GM21381 (cell line): Measurements from ENCODE around the gene LAMA4.

Experiments
- ATAC-seq: cut with Tn5 transposase; IDR thresholded peaks from one replicate; pipeline ENCODE4 v1.9.1; 2021; ENCODE audit warnings: mild to moderate bottlenecking, moderate library complexity; ENCODE audit not compliant: unreplicated experiment

LAMA4 gene

DNA sequence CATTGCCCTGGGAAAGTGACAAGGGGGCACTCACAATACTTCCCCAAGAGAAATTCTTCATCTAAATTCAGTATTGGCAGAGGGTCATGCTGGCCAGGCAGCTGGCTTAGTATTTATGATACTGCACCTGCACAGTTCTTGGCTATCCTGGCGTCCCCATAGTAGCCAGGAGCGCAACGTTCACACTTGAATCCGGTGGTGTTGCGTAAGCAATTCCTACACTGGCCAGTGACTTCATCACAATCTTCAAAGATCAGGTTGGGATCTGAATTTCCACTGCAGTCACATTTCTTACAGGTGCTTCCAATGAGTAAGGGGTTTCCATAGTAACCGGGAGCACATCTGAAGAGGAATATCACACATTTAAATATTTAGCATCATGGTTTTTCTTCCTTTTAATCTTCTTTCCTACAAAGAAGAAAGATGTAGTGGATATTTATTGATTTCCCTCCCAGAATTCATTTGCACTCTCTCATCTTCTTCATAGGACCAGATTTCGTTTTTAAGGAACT, 62.8 kb downstream of the LAMA4 start:
- no peak for ATAC-seq

DNA sequence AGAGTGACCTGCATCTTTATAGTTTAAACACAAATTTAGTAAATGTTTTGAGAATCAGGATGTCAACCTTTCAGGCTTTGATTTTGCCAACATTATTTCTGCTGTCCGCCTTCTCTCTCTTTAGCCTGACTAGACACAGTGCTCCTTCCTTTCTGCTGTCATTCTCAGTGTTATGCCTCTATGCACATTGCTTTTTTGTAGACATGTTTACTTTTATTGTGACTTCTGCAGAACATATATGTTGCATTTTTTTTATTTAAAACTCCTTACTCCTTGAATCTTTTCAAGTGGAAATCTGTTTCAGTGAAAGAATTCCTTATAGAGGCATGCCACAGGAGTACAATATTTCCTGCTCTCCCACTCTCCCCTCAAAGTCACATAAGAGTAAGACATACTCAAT, 64.2 kb downstream of the LAMA4 start:
- no peak for ATAC-seq

DNA sequence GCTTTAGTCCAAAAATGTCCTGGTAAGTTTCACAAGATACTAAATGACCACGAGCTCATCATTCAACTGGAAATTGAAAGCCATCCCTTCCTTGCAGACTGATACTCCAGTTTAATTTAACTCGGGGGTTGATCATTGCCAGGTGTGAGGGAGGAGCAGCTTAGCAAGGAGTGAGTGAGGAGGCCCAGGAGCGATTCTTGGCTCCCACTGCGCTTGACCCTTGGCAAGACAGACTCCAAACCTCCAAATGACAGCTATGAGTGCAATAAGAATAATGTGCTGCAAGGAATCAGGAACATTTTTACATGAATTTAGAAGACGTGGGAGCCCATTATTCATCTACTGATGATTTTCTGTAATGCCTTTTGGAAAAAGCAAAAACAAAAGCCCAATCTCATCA, 64.9 kb downstream of the LAMA4 start:
- ATAC-seq, result no peak

DNA sequence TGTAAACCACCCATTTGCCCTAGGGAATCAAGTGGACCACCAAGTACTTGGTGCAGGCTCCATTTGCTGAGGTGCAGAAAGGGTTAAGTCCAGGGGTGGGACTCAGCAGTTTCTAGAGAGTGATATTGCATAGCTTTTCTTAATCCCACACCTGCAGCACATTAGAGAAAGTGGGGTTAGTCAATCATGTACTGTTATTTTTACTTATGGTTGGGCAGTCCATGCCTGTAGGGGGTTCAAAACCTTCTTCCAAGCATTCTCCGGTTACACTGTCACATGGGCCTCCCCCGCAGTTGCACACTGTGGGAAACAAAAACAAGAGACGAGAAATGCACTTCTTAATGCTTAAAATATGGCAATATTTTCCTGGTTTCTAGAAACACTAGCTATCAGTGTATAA, 65.5 kb downstream of the LAMA4 start:
- no peak for ATAC-seq

DNA sequence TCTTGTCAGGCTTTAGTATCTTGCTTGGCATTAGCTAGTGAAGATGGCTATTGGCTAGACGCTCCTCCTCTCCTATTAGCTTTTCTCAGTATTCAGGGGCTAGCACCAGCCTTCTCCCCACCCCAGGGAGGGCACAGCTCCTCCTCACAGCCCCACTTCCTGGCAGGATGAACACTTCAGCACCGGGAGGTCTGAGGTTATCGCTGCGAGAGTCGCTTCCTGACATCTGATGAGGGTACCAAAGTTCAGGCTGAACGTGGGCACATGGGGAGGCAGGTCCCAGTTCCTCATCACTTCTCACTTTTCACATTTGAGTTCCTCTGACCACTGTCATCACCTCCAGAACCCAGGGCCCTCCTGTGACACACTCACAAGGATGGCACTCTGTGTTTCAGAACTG, 66.6 kb downstream of the LAMA4 start:
- no peak for ATAC-seq

DNA sequence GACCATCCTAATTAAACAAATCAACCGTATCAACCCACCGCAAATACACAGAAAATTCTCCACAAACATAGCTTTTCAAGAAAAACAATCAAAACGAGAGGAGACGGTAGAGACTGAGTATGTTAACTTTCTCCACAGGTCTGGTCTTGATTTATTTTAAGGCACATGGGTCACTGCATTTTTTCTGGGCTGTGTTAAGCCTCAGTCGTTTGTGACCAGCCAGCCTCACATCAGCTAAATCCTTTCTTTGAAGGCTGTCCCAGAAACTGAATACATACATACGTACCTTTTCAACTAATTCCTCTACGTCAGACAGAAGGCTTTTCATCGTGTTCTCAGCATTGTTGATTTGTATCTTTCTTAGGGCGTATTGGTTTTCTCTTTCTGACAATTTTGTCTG, 69.4 kb downstream of the LAMA4 start:
- ATAC-seq, result no peak

DNA sequence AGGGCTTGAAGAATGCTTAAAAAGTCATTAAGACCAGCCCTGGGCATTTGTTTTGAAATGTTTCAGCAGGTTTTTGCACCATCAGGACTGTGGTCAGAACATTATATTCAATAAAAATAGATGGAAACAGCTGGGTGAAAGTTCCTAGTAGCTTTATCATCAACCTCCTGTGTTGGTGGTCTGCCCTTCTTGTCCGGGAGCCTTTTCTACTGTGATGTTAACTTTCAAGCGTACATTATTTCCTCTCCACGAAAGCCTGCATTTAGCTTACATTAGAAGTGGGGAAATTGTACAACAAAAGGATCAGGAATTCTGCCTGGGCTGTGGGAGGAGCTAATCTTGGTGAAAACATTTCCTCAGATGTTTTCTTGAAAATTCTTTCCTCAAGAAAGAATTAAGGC, 71.1 kb downstream of the LAMA4 start:
- ATAC-seq, result no peak

DNA sequence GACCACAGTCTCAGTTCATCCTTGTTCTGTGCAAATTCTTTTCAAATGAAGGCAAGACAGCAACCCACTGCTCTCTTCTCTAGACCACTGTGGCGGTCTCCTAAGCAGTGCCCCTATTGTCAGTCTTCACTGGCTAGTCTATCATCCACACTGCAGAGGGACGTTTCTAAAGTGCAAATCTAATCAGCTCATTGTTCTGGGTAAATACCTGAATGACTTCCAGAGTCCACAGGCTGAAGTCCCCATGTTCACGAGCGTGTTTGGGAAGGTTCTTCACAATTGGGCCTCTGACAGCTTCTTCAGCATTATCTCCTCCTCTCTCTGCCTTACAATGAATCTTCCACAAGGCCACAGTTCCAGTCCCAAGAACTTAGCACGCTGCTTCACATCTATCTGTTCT, 73.2 kb downstream of the LAMA4 start:
- no peak for ATAC-seq

DNA sequence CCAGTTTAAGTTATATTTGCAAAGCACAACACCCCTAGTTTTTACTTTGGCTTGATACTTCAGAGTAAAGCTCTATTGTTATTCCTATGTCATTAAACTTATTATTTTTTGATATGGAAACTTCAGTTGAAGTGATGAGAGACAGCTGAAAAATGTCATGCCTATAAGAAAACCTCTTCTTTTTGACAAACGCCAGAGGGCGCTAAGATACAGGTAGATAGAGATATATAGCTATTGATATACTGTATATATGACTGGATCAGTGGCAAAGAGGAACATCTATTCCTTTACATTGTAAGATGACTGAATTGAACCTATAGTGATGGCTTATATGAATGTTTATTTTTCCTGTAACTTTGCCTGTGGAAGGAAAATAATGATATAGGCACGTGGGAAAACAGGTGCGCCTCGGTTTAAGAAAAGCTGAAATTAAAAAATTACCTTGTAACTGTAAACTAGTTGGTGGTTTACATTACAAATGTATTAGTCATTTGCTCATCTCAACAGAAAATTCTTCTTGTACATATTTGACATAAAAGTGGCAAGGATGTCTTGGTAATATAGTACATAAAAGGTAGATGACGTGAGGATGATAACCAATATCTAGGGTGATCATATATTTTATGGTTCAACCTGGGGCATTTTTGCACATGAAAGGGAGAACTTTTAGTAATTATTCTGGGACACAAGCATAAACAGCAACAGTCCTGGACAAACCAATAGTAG, 74.1 kb downstream of the LAMA4 start:
- ATAC-seq, result peak; percentile 88

DNA sequence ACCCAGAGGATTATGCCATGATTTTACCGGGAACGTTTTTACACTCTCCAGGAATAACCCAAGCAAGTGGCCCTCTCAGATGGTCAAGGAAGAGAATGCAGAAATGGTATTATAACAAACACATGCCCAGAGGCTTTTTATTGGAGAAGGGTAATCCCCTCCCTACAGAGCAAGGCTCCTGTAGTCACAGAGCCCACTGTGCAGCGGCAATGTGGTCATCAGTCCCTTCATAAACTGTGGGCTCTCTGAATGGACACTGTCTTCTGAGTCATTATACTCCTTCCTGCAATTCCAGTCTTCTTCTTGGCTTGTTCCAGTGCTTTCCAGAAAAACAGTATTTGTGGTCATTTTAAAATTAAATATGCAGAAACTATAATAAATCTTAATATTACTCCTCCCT, 74.7 kb downstream of the LAMA4 start:
- ATAC-seq, result no peak

DNA sequence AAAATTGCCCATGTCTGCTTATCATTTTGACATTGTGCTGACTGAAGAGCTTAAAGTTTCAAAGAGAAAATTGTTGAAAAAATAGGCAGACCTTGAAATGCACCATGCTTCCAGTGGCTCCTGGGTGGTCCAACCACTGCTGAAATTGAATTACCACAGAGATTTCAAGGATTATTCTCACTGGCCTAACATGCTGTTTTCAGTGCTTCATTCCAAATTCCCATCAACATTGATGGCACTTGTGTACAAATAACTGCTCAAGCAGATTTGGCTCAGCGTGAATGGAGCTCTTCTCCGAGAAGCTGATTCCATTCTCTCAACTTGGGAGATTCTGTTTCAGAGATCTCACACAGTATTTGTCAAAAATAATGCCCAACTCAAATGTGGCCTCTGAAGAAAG, 75.5 kb downstream of the LAMA4 start:
- ATAC-seq, result no peak

DNA sequence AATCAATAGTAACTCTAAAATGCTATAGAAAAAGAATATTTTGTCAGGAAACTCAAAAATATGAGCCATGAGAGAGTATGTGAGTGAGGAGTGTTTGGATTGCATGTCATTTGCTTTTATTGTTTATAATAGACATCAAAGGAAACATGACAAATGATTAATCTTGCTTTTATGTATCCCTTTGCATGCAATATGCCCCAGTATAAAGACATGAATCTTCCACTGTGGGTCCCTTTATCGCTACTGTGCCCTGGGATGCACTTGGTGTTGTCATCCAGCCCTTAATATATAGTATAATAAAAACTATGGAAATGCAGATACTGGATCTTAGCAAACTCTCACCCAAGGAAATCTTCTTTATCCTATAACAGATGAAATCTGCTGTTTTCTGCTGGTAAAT, 77.3 kb downstream of the LAMA4 start:
- no peak for ATAC-seq

DNA sequence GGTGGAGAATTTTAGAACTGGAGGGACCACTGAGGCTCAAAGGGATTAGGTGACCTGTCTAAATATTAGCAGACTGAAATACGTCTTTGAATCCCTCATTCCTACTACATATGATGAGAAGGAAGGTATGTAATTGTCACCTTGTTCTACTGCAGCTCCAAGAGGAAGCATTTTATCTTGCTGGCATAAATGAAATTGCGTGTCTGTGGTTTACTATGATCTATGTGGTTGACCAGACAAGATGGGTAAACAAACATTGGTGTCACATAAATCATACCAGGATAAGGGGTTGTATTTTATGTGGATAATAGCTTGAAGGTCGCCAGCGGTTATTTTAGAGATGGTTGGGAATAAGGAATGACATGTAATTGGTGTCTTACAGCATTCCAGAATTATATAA, 78.2 kb downstream of the LAMA4 start:
- ATAC-seq, result no peak

DNA sequence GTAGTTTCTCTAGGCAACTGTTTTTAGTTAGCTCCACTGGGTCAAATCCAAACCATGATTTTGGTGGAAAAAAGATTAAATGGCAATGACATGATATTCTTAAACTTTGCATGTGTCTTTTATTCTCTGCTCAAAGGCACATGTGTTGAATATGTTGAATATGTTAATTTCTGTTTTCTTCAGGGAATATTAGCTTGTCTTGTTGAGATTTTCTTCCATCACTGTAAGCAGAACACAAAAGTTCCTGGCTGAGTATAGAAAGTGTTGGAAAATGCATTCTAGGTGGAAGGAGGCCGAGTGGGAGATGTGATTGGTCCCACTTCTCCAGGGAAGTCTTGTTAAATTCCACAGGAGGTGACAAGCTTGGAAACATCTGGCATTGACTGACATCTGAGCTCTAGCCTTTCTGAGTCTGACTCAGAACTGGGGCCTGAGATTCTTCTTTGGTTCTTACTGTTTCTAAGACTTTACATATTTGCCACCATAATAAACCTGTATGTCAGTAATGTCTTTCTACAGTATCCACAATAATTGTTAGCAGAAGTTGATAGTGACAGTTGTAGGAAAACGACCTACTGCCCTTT, 81.1 kb downstream of the LAMA4 start:
- ATAC-seq, result no peak

DNA sequence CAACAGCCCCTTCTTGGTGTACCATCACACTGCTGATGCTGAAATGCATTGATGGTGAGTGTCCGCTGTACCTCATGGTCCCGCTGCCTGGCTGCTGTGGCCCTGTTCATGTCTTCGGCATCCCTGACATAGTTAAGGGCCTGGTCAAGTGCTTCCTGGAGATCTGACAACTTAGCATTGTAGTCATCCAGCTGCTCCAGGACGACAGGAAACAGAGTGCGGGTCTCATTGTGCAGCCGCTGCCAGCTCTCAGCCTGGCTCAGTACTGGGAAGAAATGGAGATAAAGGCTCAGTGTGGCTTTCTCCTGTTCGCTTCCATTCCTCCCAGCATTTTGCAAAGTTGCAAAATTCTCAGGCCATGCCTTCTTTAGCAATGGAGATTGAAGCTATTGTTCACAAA, 81.8 kb downstream of the LAMA4 start:
- ATAC-seq, result no peak

DNA sequence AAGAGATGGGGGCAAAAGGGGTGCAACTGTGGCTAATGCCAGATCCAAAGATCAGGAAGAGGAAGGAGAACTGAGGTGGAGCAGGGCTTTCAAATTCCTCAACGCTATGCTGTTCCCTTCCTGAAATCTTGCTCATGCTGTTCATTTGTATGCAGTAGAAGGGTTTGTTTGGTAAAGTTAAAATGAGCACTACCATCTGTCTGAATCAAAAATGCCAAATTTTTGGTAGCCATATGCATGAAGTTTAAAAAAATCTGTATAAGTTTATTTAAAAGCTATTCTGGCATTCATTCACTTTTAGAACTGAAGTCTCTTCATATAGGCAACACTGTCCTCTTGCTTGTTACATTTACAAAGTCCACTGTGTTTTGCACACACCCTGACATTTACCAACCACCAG, 84.8 kb downstream of the LAMA4 start:
- ATAC-seq, result no peak

DNA sequence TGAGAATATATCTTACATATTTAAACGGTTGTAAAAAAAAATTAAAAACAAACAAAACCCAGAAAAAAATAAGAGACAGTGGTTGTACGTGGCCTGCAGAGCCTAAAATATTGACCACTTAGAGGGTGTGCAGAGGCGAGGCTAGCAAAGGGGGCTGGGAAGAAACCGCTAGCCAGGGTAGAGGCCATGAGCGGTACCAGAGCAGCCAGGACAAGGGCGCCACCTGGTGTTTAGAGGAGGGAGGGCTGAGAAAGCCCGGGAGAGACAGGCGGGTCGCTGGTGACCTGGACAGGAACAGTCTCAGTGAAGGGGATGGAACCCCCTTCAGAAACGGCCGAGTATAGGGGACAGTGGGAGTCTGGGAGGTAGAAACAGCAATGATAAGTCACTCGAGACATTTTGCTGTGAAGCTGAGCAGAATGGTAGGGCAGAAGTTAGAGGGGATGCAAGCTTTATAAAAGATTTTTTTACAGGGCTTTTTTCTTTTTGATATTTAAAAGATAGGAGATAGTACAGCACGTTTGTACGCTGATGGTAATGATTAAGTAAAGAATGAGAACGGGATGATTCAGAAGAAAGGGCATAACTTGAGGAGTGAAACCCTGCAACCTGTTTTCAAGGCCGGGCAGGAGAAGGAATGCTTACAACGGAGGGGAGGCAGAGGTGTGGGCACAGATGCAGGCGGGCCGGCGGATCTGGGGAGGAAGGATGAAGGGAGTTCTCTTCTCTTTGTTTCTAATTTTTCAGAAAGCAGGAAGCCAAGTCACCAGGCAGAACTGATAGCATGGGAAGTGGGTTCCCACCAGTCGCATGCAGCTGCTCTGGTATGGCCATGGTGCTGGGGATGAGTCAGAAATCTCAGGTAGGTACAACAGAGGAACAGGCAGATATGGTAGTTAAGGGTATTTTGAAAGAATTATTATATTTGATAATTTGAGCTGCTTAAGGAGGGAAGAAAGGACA, 90.8 kb downstream of the LAMA4 start:
- ATAC-seq, result peak; percentile 97

DNA sequence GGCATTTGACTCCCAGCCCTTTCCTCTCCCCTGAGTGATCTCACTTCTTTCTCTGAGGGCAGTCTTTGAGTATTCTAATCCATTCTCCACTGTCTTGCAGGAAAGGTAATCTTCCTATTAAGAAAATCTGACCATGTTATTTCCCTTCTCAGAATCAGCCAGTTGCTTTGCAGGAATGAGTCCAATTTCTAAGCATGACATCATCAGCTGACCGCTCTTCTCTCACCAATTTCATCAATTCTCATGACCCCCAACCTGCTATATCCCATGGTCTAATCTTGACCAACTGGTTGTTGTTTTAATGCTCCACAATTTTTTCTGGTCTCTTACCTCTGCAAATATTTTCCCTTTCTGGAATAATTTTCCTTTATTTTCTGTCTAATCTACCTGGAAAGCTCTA, 93.6 kb downstream of the LAMA4 start:
- no peak for ATAC-seq

DNA sequence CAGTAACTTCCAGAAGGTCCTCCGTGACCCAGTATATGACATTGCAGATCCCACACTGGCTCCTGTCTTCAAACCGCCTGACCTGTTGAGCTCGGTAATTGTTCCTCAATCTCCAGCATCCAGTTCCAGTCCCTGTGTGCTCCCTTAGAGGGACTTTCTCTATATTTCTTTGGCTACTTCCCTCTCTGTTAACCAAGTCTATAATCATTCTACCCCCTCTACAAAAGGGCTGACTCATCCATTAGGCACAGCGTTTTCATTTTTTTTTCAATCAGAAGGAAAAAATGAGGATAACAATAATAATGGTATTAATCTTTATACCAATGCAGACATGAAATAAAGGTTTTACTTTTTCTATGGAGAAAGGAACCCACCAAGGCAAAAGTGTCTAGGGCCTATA, 97.7 kb downstream of the LAMA4 start:
- ATAC-seq, result no peak

DNA sequence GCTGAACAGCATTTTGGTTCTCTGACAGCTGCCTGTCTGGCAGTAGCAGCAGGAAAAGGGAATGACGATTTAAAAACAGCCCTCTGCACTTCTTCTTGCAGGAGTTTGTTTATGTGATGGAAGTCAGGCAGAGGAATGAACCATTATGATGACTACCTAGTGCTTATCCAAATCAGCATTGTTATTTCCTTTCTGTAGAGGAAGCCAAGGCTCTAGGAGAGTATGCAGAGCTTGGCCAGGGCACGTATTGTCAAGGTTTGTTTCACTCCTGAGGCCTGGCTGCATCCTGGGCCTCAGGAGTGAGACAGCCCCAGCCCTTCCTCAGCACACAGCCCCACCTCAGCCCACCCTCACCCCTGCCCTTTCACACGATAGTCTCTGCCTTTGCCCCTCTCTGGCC, 98.5 kb downstream of the LAMA4 start:
- ATAC-seq, result no peak

DNA sequence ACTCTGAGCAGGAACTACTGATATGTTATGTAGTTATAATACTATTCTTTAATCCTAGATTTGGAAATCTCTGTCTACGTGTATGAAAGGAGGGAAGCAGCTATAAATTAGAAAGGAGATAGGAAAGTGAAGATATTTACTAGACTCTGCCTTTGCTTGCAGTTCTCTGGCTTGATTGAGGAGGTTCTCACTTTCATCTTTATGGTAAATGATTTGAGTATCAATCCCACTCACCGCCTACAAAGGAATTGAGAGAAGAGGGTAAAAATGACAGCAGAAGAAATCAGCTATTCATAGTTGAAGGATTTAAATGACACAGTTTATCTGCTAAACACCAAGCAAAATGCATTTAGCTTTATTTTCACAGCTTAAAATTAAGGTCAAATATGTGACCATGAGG, 99.7 kb downstream of the LAMA4 start:
- ATAC-seq, result no peak
